Measurements from ENCODE around the gene MYO7B.

MYO7B gene

GRCh38 chr2:127574656-127575055 lies 39.2 kb downstream of the MYO7B start:
- TF ChIP-seq, protein P1, sequence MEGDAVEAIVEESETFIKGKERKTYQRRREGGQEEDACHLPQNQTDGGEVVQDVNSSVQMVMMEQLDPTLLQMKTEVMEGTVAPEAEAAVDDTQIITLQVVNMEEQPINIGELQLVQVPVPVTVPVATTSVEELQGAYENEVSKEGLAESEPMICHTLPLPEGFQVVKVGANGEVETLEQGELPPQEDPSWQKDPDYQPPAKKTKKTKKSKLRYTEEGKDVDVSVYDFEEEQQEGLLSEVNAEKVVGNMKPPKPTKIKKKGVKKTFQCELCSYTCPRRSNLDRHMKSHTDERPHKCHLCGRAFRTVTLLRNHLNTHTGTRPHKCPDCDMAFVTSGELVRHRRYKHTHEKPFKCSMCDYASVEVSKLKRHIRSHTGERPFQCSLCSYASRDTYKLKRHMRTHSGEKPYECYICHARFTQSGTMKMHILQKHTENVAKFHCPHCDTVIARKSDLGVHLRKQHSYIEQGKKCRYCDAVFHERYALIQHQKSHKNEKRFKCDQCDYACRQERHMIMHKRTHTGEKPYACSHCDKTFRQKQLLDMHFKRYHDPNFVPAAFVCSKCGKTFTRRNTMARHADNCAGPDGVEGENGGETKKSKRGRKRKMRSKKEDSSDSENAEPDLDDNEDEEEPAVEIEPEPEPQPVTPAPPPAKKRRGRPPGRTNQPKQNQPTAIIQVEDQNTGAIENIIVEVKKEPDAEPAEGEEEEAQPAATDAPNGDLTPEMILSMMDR (IDR thresholded peaks at IDR 0.05; ENCODE audit: control extremely low read depth, extremely low read depth, low read depth, missing control alignments): no peak
- no peak for DNase-seq (ENCODE audit: extremely low spot score)
- ChIA-PET CTCF (interaction anchor here (0.9 to 9.7 kb wide), 4 partner anchors 7 to 76 kb away, joined by 3 to 67 read pairs (median 4); no protein-coding TSS in a partner anchor), POLR2A (no interaction called here)

DNA sequence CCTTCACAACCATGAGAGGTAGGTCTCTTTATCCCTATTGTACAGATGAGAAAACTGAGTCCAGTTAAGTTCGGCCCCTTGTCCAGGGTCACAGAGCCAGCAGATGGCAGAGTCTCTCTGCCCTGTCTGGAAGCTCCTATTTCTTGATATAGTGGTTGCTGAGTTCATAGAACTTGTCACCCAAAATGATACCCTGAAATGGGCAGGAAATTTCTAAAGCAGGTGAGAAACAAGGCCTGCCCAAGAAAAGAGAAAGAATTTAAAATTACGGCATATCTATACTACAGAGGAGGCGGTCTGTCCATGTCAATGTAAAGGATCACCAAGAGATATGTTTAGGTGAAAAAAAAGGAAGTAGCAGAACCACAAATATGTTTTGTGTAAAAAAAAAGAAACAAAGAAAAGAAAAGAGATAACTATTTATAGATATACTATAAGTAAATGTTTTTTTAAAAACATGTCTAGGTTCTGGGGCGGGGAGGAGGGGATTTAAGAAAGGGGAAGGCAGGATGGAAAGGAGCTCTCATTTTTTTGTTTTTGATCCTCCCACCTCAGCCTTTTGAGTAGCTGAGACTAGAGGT lies 39.8 kb downstream of the MYO7B start:
- ChIA-PET CTCF (interaction anchor here (0.9 to 9.7 kb wide), 5 partner anchors 8 to 97 kb away, joined by 3 to 67 read pairs (median 3); no protein-coding TSS in a partner anchor), POLR2A (no interaction called here)
- DNase-seq (ENCODE audit: extremely low spot score): peak; percentile 58
- TF ChIP-seq, protein P1 (IDR thresholded peaks at IDR 0.05; ENCODE audit: control extremely low read depth, extremely low read depth, low read depth, missing control alignments): peak; percentile 9

GRCh38 chr2:127575941-127576432 lies 40.5 kb downstream of the MYO7B start:
- no peak for DNase-seq (ENCODE audit: extremely low spot score)
- ChIA-PET POLR2A (no interaction called here), CTCF (interaction anchor here (0.9 to 9.7 kb wide), 5 partner anchors 9 to 97 kb away, joined by 3 to 67 read pairs (median 3); no protein-coding TSS in a partner anchor)
- TF ChIP-seq, protein P1 (IDR thresholded peaks at IDR 0.05; ENCODE audit: control extremely low read depth, extremely low read depth, low read depth, missing control alignments): no peak

GRCh38 chr2:127576433-127577207 lies 41.1 kb downstream of the MYO7B start:
- DNase-seq (ENCODE audit: extremely low spot score): no peak
- TF ChIP-seq, protein P1 (IDR thresholded peaks at IDR 0.05; ENCODE audit: control extremely low read depth, extremely low read depth, low read depth, missing control alignments): no peak
- ChIA-PET CTCF (interaction anchor here (9.7 kb wide), 1 partner anchor 14 kb away, joined by 67 read pairs; no protein-coding TSS in a partner anchor), POLR2A (no interaction called here)

DNA sequence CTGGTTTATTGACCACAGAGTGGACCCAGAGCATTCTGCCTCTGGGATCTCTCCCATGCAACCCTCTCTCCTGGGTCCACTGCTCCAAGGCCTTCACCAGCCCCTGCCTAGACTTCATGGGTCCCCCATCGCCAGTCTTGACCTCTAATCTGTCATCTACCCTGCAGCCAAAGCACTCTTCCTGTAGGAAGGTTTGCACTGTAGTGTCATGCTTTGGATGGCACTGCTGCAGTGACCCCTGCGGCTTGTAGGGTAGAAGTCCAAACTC lies 41.7 kb downstream of the MYO7B start:
- POLR2A ChIA-PET: no interaction called here
- CTCF ChIA-PET: interaction anchor here (9.7 kb wide), 1 partner anchor 14 kb away, joined by 67 read pairs; no protein-coding TSS in a partner anchor
- TF ChIP-seq, protein P1 (IDR thresholded peaks at IDR 0.05; ENCODE audit: control extremely low read depth, extremely low read depth, low read depth, missing control alignments): no peak
- DNase-seq (ENCODE audit: extremely low spot score): no peak

- POLR2A ChIA-PET: no interaction called here
- CTCF ChIA-PET: interaction anchor here (9.7 kb wide), 1 partner anchor 13 kb away, joined by 67 read pairs; no protein-coding TSS in a partner anchor
- TF ChIP-seq, protein P1 (IDR thresholded peaks at IDR 0.05; ENCODE audit: control extremely low read depth, extremely low read depth, low read depth, missing control alignments): no peak
- DNase-seq (ENCODE audit: extremely low spot score): no peak
These were observed 42.0 kb downstream of the MYO7B start for GRCh38 chr2:127577503-127577902.

Data from GM10248 (cell line).